Astrocyte of the cerebellum (primary cell): Measurements from ENCODE around the gene LYPD5.
"Not testable (repeated sequence)": the region's sequence is repeated elsewhere in the genome, so short reads cannot be mapped to it uniquely, and the experiment has no call there.

Source experiments
- DNase-seq: peaks from one replicate; pipeline ENCODE4 v3.0.0-alpha.2; 2011; ENCODE audit warnings: low read depth
- H3K4me3 ChIP-seq: 2 replicates; pipeline ENCODE4 v1.5.1; 2011; ENCODE audit warnings: mild to moderate bottlenecking, low read depth, low read length, moderate library complexity
- in situ Hi-C: cut with HindIII; loops from 2 replicates; pipeline ENCODE4 v1.10.0; 2017; ENCODE audit warnings: low sequenced_read_pairs
- TF ChIP-seq, protein P1 (sequence below): IDR thresholded peaks from 2 replicates; pipeline ENCODE4 v1.5.1; 2012; ENCODE audit warnings: low read length, low read depth, moderate library complexity, mild to moderate bottlenecking; ENCODE audit errors: missing control alignments

Gene LYPD5

DNA sequence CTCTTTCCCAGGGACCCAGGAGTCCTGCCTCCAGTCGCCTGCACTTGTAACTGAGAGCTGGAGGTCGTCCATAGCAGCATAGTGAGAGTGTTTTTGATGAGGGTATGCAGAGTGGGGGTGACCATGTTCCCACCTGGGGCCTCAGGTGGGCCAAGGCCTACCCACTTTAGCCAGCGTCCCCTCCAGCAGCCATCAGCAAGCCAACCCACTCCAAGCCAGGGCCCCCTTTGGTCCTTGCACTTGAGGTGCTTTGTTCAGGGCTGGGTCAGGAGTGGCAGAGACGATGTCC is 35.5 kb downstream of the LYPD5 start:
- no peak overlapping the region for H3K4me3 ChIP-seq
- TF ChIP-seq, protein P1, sequence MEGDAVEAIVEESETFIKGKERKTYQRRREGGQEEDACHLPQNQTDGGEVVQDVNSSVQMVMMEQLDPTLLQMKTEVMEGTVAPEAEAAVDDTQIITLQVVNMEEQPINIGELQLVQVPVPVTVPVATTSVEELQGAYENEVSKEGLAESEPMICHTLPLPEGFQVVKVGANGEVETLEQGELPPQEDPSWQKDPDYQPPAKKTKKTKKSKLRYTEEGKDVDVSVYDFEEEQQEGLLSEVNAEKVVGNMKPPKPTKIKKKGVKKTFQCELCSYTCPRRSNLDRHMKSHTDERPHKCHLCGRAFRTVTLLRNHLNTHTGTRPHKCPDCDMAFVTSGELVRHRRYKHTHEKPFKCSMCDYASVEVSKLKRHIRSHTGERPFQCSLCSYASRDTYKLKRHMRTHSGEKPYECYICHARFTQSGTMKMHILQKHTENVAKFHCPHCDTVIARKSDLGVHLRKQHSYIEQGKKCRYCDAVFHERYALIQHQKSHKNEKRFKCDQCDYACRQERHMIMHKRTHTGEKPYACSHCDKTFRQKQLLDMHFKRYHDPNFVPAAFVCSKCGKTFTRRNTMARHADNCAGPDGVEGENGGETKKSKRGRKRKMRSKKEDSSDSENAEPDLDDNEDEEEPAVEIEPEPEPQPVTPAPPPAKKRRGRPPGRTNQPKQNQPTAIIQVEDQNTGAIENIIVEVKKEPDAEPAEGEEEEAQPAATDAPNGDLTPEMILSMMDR = no peak
- DNase-seq = no peak
- in situ Hi-C loops = no loop called here

DNA sequence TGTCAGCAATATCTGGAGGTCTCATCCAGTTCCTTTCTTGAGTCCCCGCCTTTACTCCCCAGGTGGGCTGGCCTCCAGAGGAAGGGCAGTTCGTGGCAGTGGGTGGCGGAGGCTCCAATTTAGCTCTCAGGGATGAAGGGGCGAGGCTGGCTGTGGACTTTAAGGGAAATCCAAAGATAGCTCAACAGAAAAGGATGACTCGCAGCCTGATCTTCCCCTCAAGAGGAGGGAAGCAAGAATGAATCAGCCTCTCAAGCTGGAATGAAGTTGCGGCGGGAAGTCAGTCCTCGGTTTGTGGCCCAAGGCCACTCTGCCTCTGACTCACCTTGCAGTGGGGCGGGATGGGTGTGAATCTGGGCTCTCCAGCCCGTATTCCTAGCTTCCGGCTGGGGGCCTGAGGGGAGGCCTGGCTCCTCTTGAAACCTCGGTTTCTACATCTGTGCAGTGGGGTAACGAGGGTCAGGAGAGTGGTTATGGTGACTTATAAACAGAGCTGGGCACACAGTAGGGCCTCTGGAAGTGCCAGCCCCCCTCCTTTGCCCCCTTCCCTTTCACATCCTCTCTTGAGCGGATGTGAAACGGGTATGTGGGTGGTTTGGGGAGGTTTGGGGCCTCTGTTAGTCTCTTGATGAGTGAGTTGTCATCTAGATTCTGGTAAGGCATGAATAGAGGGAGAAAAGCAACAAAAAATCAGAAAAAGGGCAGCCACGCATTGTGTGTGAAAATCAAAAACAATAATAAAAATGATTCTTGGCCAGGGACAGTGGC is 37.0 kb downstream of the LYPD5 start:
- no peak overlapping the region for H3K4me3 ChIP-seq
- in situ Hi-C loops = no loop called here
- TF ChIP-seq, protein P1 = no peak
- DNase-seq = peak; percentile 81

DNA sequence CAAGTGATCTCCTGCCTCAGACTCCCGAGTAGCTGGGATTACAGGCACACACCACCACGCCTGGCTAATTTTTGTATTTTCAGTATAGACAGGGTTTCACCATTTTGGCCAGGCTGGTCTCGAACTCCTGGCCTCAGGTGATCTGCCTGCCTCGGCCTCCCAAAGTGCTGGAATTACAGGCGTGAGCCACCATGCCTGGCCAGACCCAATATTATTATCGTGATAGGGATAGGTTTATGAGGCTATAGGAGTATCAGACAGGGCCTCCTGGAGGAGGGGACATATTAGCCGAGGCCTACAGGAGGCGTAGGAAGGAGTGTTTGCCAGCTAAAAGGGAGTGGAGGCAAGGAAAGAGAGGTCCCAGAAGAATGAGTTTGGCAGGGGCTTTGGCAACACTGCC is 37.6 kb downstream of the LYPD5 start:
- DNase-seq, H3K4me3 ChIP-seq, in situ Hi-C loops: not testable (repeated sequence)

DNA sequence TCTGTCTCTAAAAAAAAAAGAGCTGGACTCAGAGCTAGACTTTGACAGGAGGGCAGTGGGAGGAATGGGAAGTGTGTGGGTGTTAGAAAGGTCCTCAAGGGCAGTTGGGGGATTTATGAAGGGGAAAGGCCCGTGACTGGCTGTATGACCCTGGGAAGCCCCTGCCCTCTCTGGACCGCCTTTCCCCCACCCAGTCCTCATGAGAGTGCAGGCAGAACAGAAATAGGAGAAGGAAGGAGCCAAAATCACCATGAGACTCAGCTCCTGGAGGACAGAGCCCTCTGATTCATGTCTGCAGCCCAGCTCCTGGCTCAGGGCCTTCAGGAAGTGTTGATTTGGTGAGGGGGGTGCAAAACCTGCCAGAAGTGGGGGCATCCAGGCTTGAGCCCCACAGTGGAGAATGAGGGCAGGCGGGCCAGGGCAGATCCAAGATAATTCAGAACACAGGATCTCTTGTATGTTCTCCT is 38.7 kb downstream of the LYPD5 start:
- no peak for DNase-seq
- no peak overlapping the region for H3K4me3 ChIP-seq
- TF ChIP-seq, protein P1 = no peak
- in situ Hi-C loops = no loop called here

DNA sequence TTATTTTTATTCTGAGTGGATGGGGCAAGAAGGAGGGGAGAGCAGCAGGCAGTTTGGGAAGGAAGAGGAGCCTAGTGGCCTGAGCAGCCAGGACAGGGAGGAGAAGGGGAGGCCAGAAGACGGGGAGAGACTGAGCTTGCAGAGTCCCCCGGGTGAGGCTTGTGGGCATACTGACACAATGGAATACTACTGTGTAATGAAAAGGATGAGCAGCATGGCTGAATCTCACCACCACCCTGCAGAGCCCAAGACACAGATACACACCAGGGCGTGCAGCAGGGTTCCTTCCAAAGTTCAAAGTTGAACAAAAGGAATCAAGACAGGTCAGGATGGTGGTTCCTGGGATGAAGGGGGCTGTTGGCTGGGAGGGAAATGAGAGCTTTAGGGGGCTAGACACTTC is 39.4 kb downstream of the LYPD5 start:
- in situ Hi-C loops = no loop called here
- H3K4me3 ChIP-seq = no peak overlapping the region
- TF ChIP-seq, protein P1 = no peak
- no peak for DNase-seq

DNA sequence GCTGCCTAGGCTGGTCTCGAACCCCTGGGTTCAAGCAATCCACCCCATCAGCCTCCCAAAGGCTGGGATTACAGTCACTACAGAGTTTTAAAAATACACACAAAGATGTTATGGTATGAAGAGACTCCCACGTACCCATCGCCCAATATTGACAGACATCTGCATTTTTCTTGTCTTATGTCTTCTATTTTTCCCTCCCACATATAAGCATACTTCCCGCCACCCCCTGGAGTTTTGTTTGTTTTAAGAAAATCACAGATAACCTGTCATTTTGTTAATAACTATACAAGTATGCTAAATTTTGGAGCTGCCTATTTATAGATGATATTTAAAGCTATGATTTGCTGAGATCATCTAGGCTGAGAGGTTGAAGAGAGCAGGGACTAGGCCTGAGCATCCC is 41.3 kb downstream of the LYPD5 start:
- no peak for DNase-seq
- no peak overlapping the region for H3K4me3 ChIP-seq
- in situ Hi-C loops = no loop called here
- TF ChIP-seq, protein P1 = no peak

DNA sequence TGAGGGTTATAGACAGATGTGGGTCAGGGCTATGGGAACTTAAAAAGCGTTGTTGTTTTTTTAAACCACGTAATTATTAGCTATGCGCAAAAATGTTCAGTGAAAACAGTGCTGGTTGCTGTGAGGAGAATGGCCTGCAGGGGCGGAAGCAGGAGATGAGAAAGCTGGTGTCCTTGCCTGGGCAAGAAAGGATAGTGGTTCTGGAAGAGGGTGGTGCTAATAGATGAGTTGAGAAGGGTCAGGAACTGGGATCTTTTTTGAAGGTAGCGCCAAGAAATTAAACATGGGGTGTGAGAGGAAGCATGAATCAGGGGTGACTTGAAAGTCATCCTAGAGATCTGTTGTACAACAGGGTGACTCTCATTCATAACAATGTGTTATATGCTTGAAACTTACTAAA is 42.7 kb downstream of the LYPD5 start:
- DNase-seq = no peak
- TF ChIP-seq, protein P1 = peak; percentile 72
- no peak overlapping the region for H3K4me3 ChIP-seq
- in situ Hi-C loops = no loop called here
